Body of pancreas (tissue), 4 donors: ENCODE data around the gene LTBP3. TPM values are rescaled to one million over a fixed set of nuclear protein-coding genes. Genes with fewer than 3 reads are reported as not detected.
A peak's percentile ranks its signal among the peaks of the same experiment; 100 is the strongest.

Experiments
- ATAC-seq: fragments of 150-250 bp; one replicate; pipeline ENCODE4 v1.9.1; 2016
- DNase-seq, 4 donors: peaks; one replicate each; pipeline ENCODE4 v3.0.0-alpha.2; 2019
- H3K27ac ChIP-seq, 4 donors: fragments of 200-600 bp; sonication (generic); 1 replicate in 3 of 4; 2 replicates in 1 of 4; pipeline versions ENCODE4 v1.5.1 to v1.6.1; 2016 to 2019; ENCODE audit warnings: mild to moderate bottlenecking in 1 of 4, mixed read lengths in 1 of 4, moderate library complexity in 1 of 4
- H3K27me3 ChIP-seq, 2 donors: fragments of 200-600 bp; sonication (generic); one replicate each; pipeline ENCODE4 v1.6.0; 2016; ENCODE audit warnings: mild to moderate bottlenecking in 1 of 2
- H3K36me3 ChIP-seq, 2 donors: fragments of 200-600 bp; sonication (generic); replicated peaks in 1 of 2; 2 replicates each; pipeline ENCODE4 v1.5.1; 2016; ENCODE audit warnings: low read depth in 2 of 2; ENCODE audit not compliant: insufficient read depth in 1 of 2
- H3K4me1 ChIP-seq: fragments of 200-600 bp; sonication (generic); one replicate; pipeline ENCODE4 v1.6.0; 2016
- H3K4me3 ChIP-seq, 2 donors: fragments of 200-600 bp; sonication (generic); 1 replicate in 1 of 2; 2 replicates in 1 of 2; pipeline ENCODE4 v1.5.1; 2016 to 2019
- H3K9me3 ChIP-seq, 3 donors: fragments of 200-600 bp; sonication (generic); 1 replicate in 2 of 3; 2 replicates in 1 of 3; pipeline ENCODE4 v1.5.1; 2016
- POLR2A ChIP-seq, 3 donors: fragments of 450-650 bp; IDR thresholded peaks; one replicate each; pipeline ENCODE4 v1.6.1; 2016; ENCODE audit warnings: antibody characterized with exemption in 3 of 3, mild to moderate bottlenecking in 2 of 3
- WGBS, 2 donors: methylation state at CpG; one replicate each; pipeline ENCODE4 v1.1.5; 2017; 5-methylcytosine and 5-hydroxymethylcytosine counted together
- intact Hi-C: fragments of 100-400 bp; cut with DNase I; formaldehyde crosslinking; loops from one replicate; pipeline ENCODE4 v1.15.1; 2023
- total RNA-seq, 2 donors: library from RNA; depleted of rRNA; stranded (reverse); fragments of >200 nt; gene quantifications; one replicate each; pipeline ENCODE4 v1.1.0, GENCODE V29; 2016
- TF ChIP-seq, protein P1 (sequence below), 7 experiments: fragments of 450-650 bp in 4 of 7; fragments of 200-600 bp in 3 of 7; sonication (generic) in 3 of 7; IDR thresholded peaks; one replicate each; pipeline ENCODE4 v1.5.1; 2016 to 2019; ENCODE audit warnings: antibody characterized with exemption in 7 of 7

LTBP3 gene
- total RNA-seq, 2 donors from 2014 or later, result 131 to 330 TPM

DNA sequence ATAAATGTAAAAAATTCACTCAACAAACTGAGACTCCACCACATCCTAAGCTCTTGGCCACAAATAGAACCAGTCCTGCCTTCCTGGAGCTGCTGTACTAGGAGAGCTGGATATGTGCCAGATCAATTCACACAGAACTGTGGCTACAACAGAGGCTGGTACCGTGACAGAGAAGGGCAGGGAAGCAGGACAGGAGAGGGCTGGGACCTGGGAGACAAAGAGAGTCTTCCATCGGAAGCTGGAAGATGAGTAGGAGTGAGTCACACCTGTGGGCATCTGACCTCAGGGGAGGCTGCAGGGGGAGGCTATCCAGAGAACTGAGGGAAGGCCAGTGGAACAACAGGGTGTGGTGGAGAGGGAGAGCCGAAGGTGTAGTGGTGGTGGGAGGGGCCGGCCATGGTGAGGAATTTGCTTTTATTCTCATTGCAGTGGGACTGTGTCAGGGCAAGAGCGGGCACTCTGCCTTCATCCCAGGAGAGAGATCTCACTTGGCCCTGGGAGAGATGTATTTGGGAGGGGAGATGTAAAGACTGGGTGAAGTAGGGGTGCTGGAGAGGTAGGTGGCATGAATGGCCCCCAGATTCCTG lies 1.9 kb upstream of the LTBP3 start:
- Histone ChIP-seq H3K27ac (peak overlapping the region in 3 of 4 donors; percentile 86 to 96 (median 92)), H3K27me3 (no peaks in the 10 kb centered on the region), H3K4me1 (peaks cover 49% of the 10 kb centered on the region), H3K36me3 (no peaks in the 10 kb centered on the region), H3K9me3 (no peaks in the 10 kb centered on the region), H3K4me3 (no peak overlapping the region)
- no peak for ATAC-seq
- peak in 3 of 4 donors; percentile 41 to 56 (median 48) for DNase-seq
- TF ChIP-seq, protein P1, sequence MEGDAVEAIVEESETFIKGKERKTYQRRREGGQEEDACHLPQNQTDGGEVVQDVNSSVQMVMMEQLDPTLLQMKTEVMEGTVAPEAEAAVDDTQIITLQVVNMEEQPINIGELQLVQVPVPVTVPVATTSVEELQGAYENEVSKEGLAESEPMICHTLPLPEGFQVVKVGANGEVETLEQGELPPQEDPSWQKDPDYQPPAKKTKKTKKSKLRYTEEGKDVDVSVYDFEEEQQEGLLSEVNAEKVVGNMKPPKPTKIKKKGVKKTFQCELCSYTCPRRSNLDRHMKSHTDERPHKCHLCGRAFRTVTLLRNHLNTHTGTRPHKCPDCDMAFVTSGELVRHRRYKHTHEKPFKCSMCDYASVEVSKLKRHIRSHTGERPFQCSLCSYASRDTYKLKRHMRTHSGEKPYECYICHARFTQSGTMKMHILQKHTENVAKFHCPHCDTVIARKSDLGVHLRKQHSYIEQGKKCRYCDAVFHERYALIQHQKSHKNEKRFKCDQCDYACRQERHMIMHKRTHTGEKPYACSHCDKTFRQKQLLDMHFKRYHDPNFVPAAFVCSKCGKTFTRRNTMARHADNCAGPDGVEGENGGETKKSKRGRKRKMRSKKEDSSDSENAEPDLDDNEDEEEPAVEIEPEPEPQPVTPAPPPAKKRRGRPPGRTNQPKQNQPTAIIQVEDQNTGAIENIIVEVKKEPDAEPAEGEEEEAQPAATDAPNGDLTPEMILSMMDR (IDR thresholded peaks at IDR 0.05), result no peak
- no peak for TF ChIP-seq POLR2A (IDR thresholded peaks at IDR 0.05)
- intact Hi-C loops, result no loop called here
- 37 to 45% methylated on average over 5 of the region's 5 CpGs for WGBS, 2 donors

DNA sequence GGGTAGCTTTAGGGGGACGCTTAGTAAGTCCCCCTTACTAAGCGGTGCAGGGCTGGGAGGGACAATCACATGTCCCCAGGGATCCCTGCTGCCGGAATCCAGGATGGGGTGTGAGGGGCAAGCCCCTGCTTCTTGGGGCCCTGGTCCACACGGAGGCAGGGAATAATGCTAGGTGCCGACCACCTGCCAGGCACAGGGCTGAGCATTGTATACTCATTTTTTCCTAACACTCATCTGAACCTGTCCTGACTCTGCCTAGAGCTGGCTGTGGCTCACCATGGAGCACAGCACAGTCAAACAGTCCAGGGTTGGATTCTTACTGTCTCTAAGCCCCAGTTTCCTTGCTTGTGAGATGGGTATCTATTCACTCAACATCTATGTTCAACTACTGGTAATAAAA lies 1.4 kb upstream of the LTBP3 start:
- TF ChIP-seq POLR2A (IDR thresholded peaks at IDR 0.05), result no peak
- TF ChIP-seq, protein P1 (IDR thresholded peaks at IDR 0.05), result no peak
- WGBS, 2 donors, result 68 to 81% methylated on average over 4 to 5 of the region's 5 CpGs

DNA sequence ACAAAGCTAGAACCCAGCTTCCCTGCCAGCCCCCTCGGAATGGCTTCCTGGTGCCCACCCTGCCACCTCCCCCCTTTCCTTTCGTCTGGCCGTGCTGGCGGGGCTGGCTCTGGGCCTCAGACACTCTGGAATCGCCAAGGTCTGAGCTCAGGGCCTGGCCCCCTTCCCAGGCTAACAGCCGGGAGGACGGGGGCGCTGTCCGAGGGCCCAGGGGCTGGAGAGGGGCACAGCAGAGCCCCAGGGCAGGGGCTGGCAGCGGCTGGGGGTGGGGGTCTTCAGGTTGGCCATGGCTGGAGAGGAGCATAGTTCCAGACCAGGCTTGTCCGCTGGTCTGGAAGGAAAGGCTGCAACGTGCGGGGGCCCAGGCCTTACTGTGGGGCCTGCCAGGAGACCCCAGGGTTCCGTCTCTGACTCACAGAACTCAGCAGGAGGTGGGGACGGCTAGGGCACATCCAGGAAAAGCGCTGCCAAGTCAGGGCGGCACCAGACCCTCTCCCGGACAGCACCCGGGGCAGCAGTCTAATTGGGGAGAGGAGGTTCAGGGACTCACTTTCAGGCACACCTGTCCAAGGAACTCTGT lies 861 bp upstream of the LTBP3 start:
- DNase-seq, result peak; percentile 56 to 79 (median 71)
- intact Hi-C loops, result no loop called here
- no peaks in the 10 kb centered on the region for H3K36me3 ChIP-seq
- TF ChIP-seq POLR2A (IDR thresholded peaks at IDR 0.05), result no peak
- TF ChIP-seq, protein P1 (IDR thresholded peaks at IDR 0.05), result peak in 2 of 7 experiments; percentile 2 to 17
- 19 to 44% methylated on average over 4 to 19 of the region's 19 CpGs for WGBS, 2 donors
- H3K4me3 ChIP-seq, result no peak overlapping the region
- H3K4me1 ChIP-seq, result peaks cover 52% of the 10 kb centered on the region
- no peaks in the 10 kb centered on the region for H3K9me3 ChIP-seq
- peak; percentile 39 for ATAC-seq
- H3K27me3 ChIP-seq, result no peaks in the 10 kb centered on the region
- peak overlapping the region; percentile 86 to 96 (median 92) for H3K27ac ChIP-seq

More for the DNA sequence above, 1.4 kb upstream of the LTBP3 start:
- Histone ChIP-seq H3K36me3 (no peaks in the 10 kb centered on the region), H3K4me3 (no peak overlapping the region), H3K27ac (peak overlapping the region; percentile 86 to 96 (median 92)), H3K27me3 (no peaks in the 10 kb centered on the region), H3K4me1 (peaks cover 52% of the 10 kb centered on the region), H3K9me3 (no peaks in the 10 kb centered on the region)
- DNase-seq (no peak), ATAC-seq (no peak)
- intact Hi-C loops, result no loop called here

DNA sequence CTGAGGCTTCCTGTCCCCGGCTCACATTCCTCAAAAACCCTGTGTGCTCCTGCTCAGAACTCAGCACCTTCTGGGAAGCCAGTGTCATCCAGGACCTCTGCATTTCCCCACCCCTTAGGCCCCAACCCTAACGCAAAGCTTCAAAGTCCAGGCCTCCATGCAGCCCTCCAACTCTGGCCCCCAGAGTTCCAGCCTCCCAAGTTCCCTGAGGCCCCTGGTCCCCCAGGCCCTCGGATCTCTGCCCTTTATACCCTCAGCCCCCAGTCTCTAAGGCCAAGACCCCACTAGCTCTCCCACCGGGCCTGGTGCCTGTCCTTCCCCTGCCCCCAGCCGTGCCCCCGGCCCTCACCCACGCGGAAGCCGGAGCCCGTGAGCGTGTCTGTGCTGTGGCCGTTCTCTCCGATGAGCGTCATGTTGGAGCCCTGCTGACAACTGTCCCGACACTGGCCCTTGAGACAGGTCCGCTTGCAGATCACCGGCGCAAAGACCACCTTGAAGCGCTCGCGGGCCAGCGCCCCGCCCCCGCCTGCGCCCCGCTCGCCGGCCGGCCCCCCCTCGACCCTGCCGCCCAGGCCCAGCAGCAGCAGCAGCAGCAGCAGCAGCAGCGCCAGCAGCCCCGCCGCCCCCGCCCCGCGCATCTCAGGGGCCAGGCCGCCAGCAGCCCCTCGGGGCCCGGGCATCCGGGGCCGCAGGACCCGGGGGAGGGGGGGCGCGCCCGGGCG lies 718 bp downstream of the LTBP3 start:
- TF ChIP-seq, protein P1 (IDR thresholded peaks at IDR 0.05), result no peak
- TF ChIP-seq POLR2A (IDR thresholded peaks at IDR 0.05), result no peak
- Histone ChIP-seq H3K4me3 (no peak overlapping the region), H3K27ac (peak overlapping the region; percentile 86 to 96 (median 92)), H3K27me3 (no peaks in the 10 kb centered on the region), H3K9me3 (no peaks in the 10 kb centered on the region), H3K36me3 (no peaks in the 10 kb centered on the region), H3K4me1 (peaks cover 56% of the 10 kb centered on the region)
- peak in 1 of 4 donors; percentile 35 for DNase-seq
- ATAC-seq, result no peak
- 1 to 15% methylated on average over 3 to 23 of the region's 47 CpGs for WGBS, 2 donors
- intact Hi-C loops, result no loop called here
